ENCODE data around the gene SERBP1.

- no peak for TF ChIP-seq CTCF (conservative IDR thresholded peaks at IDR 0.05; ENCODE audit: low read length)
- no peak for TF ChIP-seq EZH2phosphoT487 (IDR thresholded peaks at IDR 0.05; ENCODE audit: borderline replicate concordance, low read depth, low read length)
Measured at GRCh38 chr1:67437961-67438360, 7.8 kb upstream of the SERBP1 start.
